Regular cardiac myocyte (primary cell): Measurements from ENCODE around the gene HES3. TPM values are rescaled to one million over a fixed set of nuclear protein-coding genes. Genes with fewer than 3 reads are reported as not detected.

ENCODE experiments used
- total RNA-seq: library from RNA; depleted of rRNA; stranded (reverse); fragments of >200 nt; gene quantifications from 2 replicates; pipeline ENCODE4 v1.2.3, GENCODE V29; 2014

Gene HES3
- not detected in 2 replicates for total RNA-seq

GRCh38 chr1:6243993-6244392 is at the start of gene HES3:
TSS of gene HES3 (plus strand) at chr1:6244179. CDS start at chr1:6244366, 187 bp downstream.

GRCh38 chr1:6199298-6200187 is 44.4 kb upstream of the HES3 start, which contains the start of gene RPL22:
TSS of gene RPL22 (minus strand) at chr1:6199595. CDS start at chr1:6199573, 22 bp downstream.

DNA sequence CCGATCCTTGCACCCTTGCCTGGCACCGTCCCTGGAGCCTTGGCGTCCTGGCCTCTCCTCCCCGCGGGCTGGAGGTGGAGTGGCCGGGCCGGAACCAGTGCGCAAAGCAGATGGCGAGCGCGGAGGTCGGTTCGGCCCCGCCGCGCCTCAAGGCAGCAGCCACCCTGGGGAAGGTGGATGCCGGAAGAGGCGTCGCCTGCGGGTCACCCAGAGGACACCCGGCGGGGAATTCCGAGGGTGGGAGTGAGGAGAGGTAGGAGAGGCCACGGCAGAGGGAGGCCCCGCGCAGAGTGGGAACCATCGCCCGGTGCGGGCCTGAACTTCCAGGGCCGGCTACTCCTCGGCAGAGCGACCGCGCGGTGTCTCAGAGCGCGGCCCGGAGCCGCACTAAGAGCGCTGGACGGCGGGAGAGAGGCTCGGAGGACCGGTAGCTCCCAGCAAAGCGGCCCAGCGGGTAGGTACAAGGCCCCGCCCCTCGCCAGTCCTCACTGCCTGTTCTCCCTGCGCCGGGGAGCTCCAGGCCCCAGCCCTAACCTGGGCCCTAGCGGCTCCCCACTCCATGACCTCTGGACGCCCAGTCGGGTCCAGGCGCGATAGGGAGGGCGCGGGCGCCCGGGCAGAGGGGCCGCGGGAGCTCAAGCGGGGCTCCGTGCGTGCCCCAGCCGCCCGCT is 38.0 kb upstream of the HES3 start, which contains the start of gene RNF207:
Gene RNF207 (plus strand): TSS at position 271 of the 671 bp plus-strand sequence. CDS start 417 bp downstream, outside the sequence.

GRCh38 chr1:6260961-6261614 is 17.1 kb downstream of the HES3 start, which contains the start of gene GPR153:
TSS of gene GPR153 (minus strand) at chr1:6261098. CDS start at chr1:6254905, 6,193 bp downstream.

Other genes with a start within 250 kb of the HES3 start
- gene KCNAB2, start 198.3 kb upstream of the HES3 start, total RNA-seq: 1.9 and 2.0 TPM in 2 replicates
- gene CHD5, start 63.9 kb upstream of the HES3 start, total RNA-seq: under 0.01 TPM in 2 replicates
- 117 and 153 TPM in 2 replicates for gene RPL22, start 44.6 kb upstream of the HES3 start, total RNA-seq
- 13.0 and 22.6 TPM in 2 replicates for gene RNF207, start 38.1 kb upstream of the HES3 start, total RNA-seq
- gene ICMT, start 8.2 kb upstream of the HES3 start, total RNA-seq: 112 TPM in 2 replicates
- gene GPR153, start 16.9 kb downstream of the HES3 start, total RNA-seq: 2.1 and 2.8 TPM in 2 replicates
- 14.4 and 47.0 TPM in 2 replicates for gene ACOT7, start 149.6 kb downstream of the HES3 start, total RNA-seq
- gene HES2, start 175.7 kb downstream of the HES3 start, total RNA-seq: 0.77 and 0.85 TPM in 2 replicates
- under 0.01 and 0.19 TPM in 2 replicates for gene ESPN, start 180.6 kb downstream of the HES3 start, total RNA-seq
- gene TNFRSF25, start 222.0 kb downstream of the HES3 start, total RNA-seq: 5.0 and 6.8 TPM in 2 replicates
- 16.9 and 23.0 TPM in 2 replicates for gene PLEKHG5, start 247.5 kb downstream of the HES3 start, total RNA-seq